ENCODE data around the gene GLT1D1.
"Not testable (repeated sequence)": the region's sequence is repeated elsewhere in the genome, so short reads cannot be mapped to it uniquely, and the experiment has no call there.

GLT1D1 gene

GRCh38 chr12:128852885-128853599, at the start of gene GLT1D1:
GLT1D1 (plus strand) TSS chr12:128853478; CDS start chr12:128853582, 104 bp downstream.
- DNase-seq (ENCODE audit: low read depth) = no peak
- H3K4me3 ChIP-seq (ENCODE audit: low read depth, low read length) = no peak within 1 kb of the TSS
- no peak for TF ChIP-seq CTCF (conservative IDR thresholded peaks at IDR 0.05; ENCODE audit: low read depth, low read length)

- H3K4me3 ChIP-seq (ENCODE audit: low read depth, low read length) = no peak overlapping the region
- no peak for DNase-seq (ENCODE audit: low read depth)
- no peak for TF ChIP-seq CTCF (conservative IDR thresholded peaks at IDR 0.05; ENCODE audit: low read depth, low read length)
These were observed 49.5 kb upstream of the GLT1D1 start for GRCh38 chr12:128803788-128804187.

- no peak for DNase-seq (ENCODE audit: low read depth)
These were observed 48.5 kb upstream of the GLT1D1 start for GRCh38 chr12:128804762-128805161.

GRCh38 chr12:128805406-128805805, 47.9 kb upstream of the GLT1D1 start:
- not testable (repeated sequence) for H3K4me3 ChIP-seq (ENCODE audit: low read depth, low read length); DNase-seq (ENCODE audit: low read depth)

More at GRCh38 chr12:128804762-128805161, 48.5 kb upstream of the GLT1D1 start:
- TF ChIP-seq CTCF (conservative IDR thresholded peaks at IDR 0.05; ENCODE audit: low read depth, low read length) = no peak
- H3K4me3 ChIP-seq (ENCODE audit: low read depth, low read length) = no peak overlapping the region

GRCh38 chr12:128806573-128806972, 46.7 kb upstream of the GLT1D1 start:
- DNase-seq (ENCODE audit: low read depth) = no peak
- H3K4me3 ChIP-seq (ENCODE audit: low read depth, low read length) = no peak overlapping the region
- TF ChIP-seq CTCF (conservative IDR thresholded peaks at IDR 0.05; ENCODE audit: low read depth, low read length) = no peak

- DNase-seq (ENCODE audit: low read depth) = no peak
- no peak overlapping the region for H3K4me3 ChIP-seq (ENCODE audit: low read depth, low read length)
- TF ChIP-seq CTCF (conservative IDR thresholded peaks at IDR 0.05; ENCODE audit: low read depth, low read length) = no peak
These were observed 46.0 kb upstream of the GLT1D1 start for GRCh38 chr12:128807161-128807724.

GRCh38 chr12:128808651-128809050, 44.6 kb upstream of the GLT1D1 start:
- DNase-seq (ENCODE audit: low read depth) = no peak
- no peak overlapping the region for H3K4me3 ChIP-seq (ENCODE audit: low read depth, low read length)
- no peak for TF ChIP-seq CTCF (conservative IDR thresholded peaks at IDR 0.05; ENCODE audit: low read depth, low read length)
